Measurements from ENCODE around the gene ZNF780A. TPM values are rescaled to one million over a fixed set of nuclear protein-coding genes. Genes with fewer than 3 reads are reported as not detected.
"Not testable (repeated sequence)": the region's sequence is repeated elsewhere in the genome, so short reads cannot be mapped to it uniquely, and the experiment has no call there.

The ZNF780A gene
- total RNA-seq, 1 donor from 2014 or later: 30.2 TPM

GRCh38 chr19:40128991-40129390 is 38.2 kb upstream of the ZNF780A start:
- Histone ChIP-seq H3K79me2 (ENCODE audit: low read depth) (no peaks in the 10 kb centered on the region), H2AFZ (replicated peaks) (no peak overlapping the region), H4K20me1 (ENCODE audit: low read depth) (no peaks in the 10 kb centered on the region), H3K27ac (no peak overlapping the region), H3K9me3 (ENCODE audit: low read depth) (peaks cover 4% of the 10 kb centered on the region), H3K4me1 (no peaks in the 10 kb centered on the region), H3K9ac (no peak overlapping the region), H3K36me3 (no peaks in the 10 kb centered on the region), H3K27me3 (peaks cover 14% of the 10 kb centered on the region), H3K4me3 (no peak overlapping the region), H3F3A (ENCODE audit: low read depth) (no peaks in the 10 kb centered on the region), H3K4me2 (no peak overlapping the region)
- no peak for DNase-seq (ENCODE audit: low spot score)
- Mint-ChIP-seq H3K9me3 (no peaks in the 10 kb centered on the region), H3K4me1 (no peaks in the 10 kb centered on the region), H3K4me3 (no peak overlapping the region), H3K27ac (no peak overlapping the region), H3K36me3 (no peaks in the 10 kb centered on the region), H3K27me3 (ENCODE audit: insufficient read depth, low read depth) (peaks cover 6% of the 10 kb centered on the region)
- TF ChIP-seq EZH2phosphoT487 (IDR thresholded peaks at IDR 0.05) (no peak), EZH2 (IDR thresholded peaks at IDR 0.05) (no peak), CTCF (IDR thresholded peaks at IDR 0.05) (no peak)

- Mint-ChIP-seq H3K4me3 (no peak overlapping the region), H3K27me3 (ENCODE audit: insufficient read depth, low read depth) (no peaks in the 10 kb centered on the region), H3K36me3 (no peaks in the 10 kb centered on the region), H3K9me3 (peaks cover 5% of the 10 kb centered on the region), H3K27ac (no peak overlapping the region), H3K4me1 (no peaks in the 10 kb centered on the region)
- Histone ChIP-seq H3K4me2 (no peak overlapping the region), H3K4me1 (no peaks in the 10 kb centered on the region), H3K36me3 (no peaks in the 10 kb centered on the region), H3K9me3 (ENCODE audit: low read depth) (no peaks in the 10 kb centered on the region), H2AFZ (replicated peaks) (no peak overlapping the region), H3K9ac (no peak overlapping the region), H3K27ac (no peak overlapping the region), H3K4me3 (no peak overlapping the region), H3K79me2 (ENCODE audit: low read depth) (no peaks in the 10 kb centered on the region), H3K27me3 (peaks cover 16% of the 10 kb centered on the region), H4K20me1 (ENCODE audit: low read depth) (no peaks in the 10 kb centered on the region), H3F3A (ENCODE audit: low read depth) (no peaks in the 10 kb centered on the region)
- DNase-seq (ENCODE audit: low spot score): no peak
- no peak for TF ChIP-seq EZH2phosphoT487 (IDR thresholded peaks at IDR 0.05)
- TF ChIP-seq EZH2 (IDR thresholded peaks at IDR 0.05): no peak
- no peak for TF ChIP-seq CTCF (IDR thresholded peaks at IDR 0.05)
Observed at GRCh38 chr19:40119380-40119779, 28.6 kb upstream of the ZNF780A start.

GRCh38 chr19:40118638-40119037 is 27.9 kb upstream of the ZNF780A start:
- H3K4me2 ChIP-seq; H4K20me1 ChIP-seq (ENCODE audit: low read depth); H2AFZ ChIP-seq (replicated peaks); H3K27ac Mint-ChIP-seq; H3K27ac ChIP-seq; H3F3A ChIP-seq (ENCODE audit: low read depth); H3K36me3 Mint-ChIP-seq; H3K27me3 ChIP-seq; H3K36me3 ChIP-seq; H3K4me3 ChIP-seq; H3K9me3 Mint-ChIP-seq; H3K4me1 Mint-ChIP-seq; H3K9ac ChIP-seq; H3K27me3 Mint-ChIP-seq (ENCODE audit: insufficient read depth, low read depth); DNase-seq (ENCODE audit: low spot score); H3K4me1 ChIP-seq; H3K4me3 Mint-ChIP-seq; H3K79me2 ChIP-seq (ENCODE audit: low read depth); H3K9me3 ChIP-seq (ENCODE audit: low read depth): not testable (repeated sequence)

- Histone ChIP-seq H3K4me2 (no peak overlapping the region), H3K27me3 (no peaks in the 10 kb centered on the region), H4K20me1 (ENCODE audit: low read depth) (no peaks in the 10 kb centered on the region), H3F3A (ENCODE audit: low read depth) (no peaks in the 10 kb centered on the region), H3K36me3 (no peaks in the 10 kb centered on the region), H3K27ac (no peak overlapping the region), H3K4me1 (no peaks in the 10 kb centered on the region), H3K79me2 (ENCODE audit: low read depth) (no peaks in the 10 kb centered on the region), H3K4me3 (no peak overlapping the region), H2AFZ (replicated peaks) (no peak overlapping the region), H3K9me3 (ENCODE audit: low read depth) (peaks cover 12% of the 10 kb centered on the region), H3K9ac (no peak overlapping the region)
- Mint-ChIP-seq H3K36me3 (no peaks in the 10 kb centered on the region), H3K27ac (no peak overlapping the region), H3K4me1 (no peaks in the 10 kb centered on the region), H3K9me3 (peaks cover 16% of the 10 kb centered on the region), H3K4me3 (no peak overlapping the region), H3K27me3 (ENCODE audit: insufficient read depth, low read depth) (no peaks in the 10 kb centered on the region)
- DNase-seq (ENCODE audit: low spot score): no peak
- no peak for TF ChIP-seq CTCF (IDR thresholded peaks at IDR 0.05)
- no peak for TF ChIP-seq EZH2 (IDR thresholded peaks at IDR 0.05)
- no peak for TF ChIP-seq EZH2phosphoT487 (IDR thresholded peaks at IDR 0.05)
Observed at GRCh38 chr19:40116075-40116474, 25.3 kb upstream of the ZNF780A start.

- H3K4me2 ChIP-seq; H3K4me3 Mint-ChIP-seq; H3K36me3 ChIP-seq; H4K20me1 ChIP-seq (ENCODE audit: low read depth); H2AFZ ChIP-seq (replicated peaks); H3F3A ChIP-seq (ENCODE audit: low read depth); H3K36me3 Mint-ChIP-seq; DNase-seq (ENCODE audit: low spot score); H3K4me1 Mint-ChIP-seq; H3K9ac ChIP-seq; H3K4me1 ChIP-seq; H3K27ac Mint-ChIP-seq; H3K27me3 Mint-ChIP-seq (ENCODE audit: insufficient read depth, low read depth); H3K27ac ChIP-seq; H3K79me2 ChIP-seq (ENCODE audit: low read depth); H3K4me3 ChIP-seq; H3K27me3 ChIP-seq: not testable (repeated sequence)
- H3K9me3 ChIP-seq (ENCODE audit: low read depth): peaks cover 12% of the 10 kb centered on the region
- H3K9me3 Mint-ChIP-seq: peaks cover 23% of the 10 kb centered on the region
Observed at GRCh38 chr19:40114119-40114518, 23.4 kb upstream of the ZNF780A start.

GRCh38 chr19:40112271-40112670 is 21.5 kb upstream of the ZNF780A start:
- H3K36me3 ChIP-seq; H3K79me2 ChIP-seq (ENCODE audit: low read depth); H4K20me1 ChIP-seq (ENCODE audit: low read depth); H3F3A ChIP-seq (ENCODE audit: low read depth); H3K27me3 Mint-ChIP-seq (ENCODE audit: insufficient read depth, low read depth); H2AFZ ChIP-seq (replicated peaks); H3K36me3 Mint-ChIP-seq; H3K4me1 ChIP-seq; H3K9ac ChIP-seq; H3K27me3 ChIP-seq; H3K4me1 Mint-ChIP-seq; H3K4me2 ChIP-seq; H3K4me3 ChIP-seq; H3K27ac ChIP-seq; H3K27ac Mint-ChIP-seq; H3K4me3 Mint-ChIP-seq; DNase-seq (ENCODE audit: low spot score): not testable (repeated sequence)
- peaks cover 12% of the 10 kb centered on the region for H3K9me3 ChIP-seq (ENCODE audit: low read depth)
- H3K9me3 Mint-ChIP-seq: peaks cover 23% of the 10 kb centered on the region

Data from neural progenitor cell (in vitro differentiated cells).